ENCODE measurements around the gene XXYLT1. TPM values are rescaled to one million over a fixed set of nuclear protein-coding genes. Genes with fewer than 3 reads are reported as not detected.

XXYLT1 gene
- total and polyA plus RNA-seq, 2 of the 8 experiments (the other 6 are each of a cell fraction or from before 2014, with no cell fraction given) = 18.9 to 23.8 TPM

DNA sequence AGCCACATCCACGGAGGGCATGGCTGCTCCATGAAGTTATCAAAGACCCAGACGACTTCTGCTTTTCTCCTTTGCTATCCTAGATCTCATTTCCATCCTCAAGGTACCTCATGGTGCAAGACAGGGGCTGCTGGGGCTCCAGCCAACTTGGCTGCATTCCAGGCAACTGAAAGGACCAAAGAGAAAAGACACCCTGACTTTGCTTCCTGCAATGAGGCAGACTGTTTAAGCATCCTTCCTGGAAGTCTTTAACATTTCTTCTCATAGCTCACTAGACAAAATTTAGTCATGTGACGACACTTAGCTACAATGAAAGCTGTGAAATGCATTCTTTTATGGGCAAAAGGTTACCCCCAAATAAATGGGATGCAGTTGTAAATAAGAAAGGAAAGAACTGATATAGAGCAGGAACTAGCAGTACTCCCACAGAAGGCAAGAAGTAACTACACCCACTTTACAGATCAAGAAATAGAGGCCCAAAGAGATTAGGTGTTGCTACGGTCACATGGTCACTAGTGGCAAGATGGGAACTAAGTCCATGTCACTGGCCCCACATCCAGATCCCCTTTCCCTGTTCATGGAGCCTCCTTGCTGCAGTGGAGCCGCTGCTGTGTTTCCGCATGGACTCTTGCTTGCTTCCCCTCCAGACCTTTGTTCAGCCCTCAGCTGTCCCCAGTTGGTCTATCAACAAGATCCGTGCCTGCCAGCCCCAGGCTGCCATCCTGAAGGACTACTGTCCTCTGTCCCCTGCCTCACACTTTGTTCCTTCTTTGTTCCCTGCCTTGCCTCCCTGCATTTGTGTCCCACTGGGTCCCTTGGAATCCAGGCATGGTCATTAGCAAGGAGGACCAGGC is 107.0 kb downstream of the XXYLT1 start:
- Histone ChIP-seq H2BK15ac (ENCODE audit: low read length) (no peak overlapping the region), H3K27me3 (replicated peaks in 1 of 4; ENCODE audit: control insufficient read depth in 3 of 4, extremely low read depth in 1 of 4, insufficient read depth in 3 of 4, low read length in 3 of 4) (no peaks in the 10 kb centered on the region), H3K23ac (ENCODE audit: insufficient read length) (no peak overlapping the region), H2BK12ac (ENCODE audit: low read depth, low read length) (no peak overlapping the region), H3K4ac (replicated peaks; ENCODE audit: insufficient read length, low read depth, low read length) (no peak overlapping the region), H2BK5ac (ENCODE audit: low read depth, low read length) (no peak overlapping the region), H3K4me1 (replicated peaks in 1 of 4; ENCODE audit: control insufficient read depth in 3 of 4, insufficient read depth in 4 of 4, low read length in 3 of 4) (peaks cover 0 to 4% (median under 1%) of the 10 kb centered on the region in 4 experiments; a peak in 2 of 7 replicates), H3K36me3 (ENCODE audit: control insufficient read depth in 2 of 4, insufficient read depth in 4 of 4, low read length in 3 of 4) (no peaks in the 10 kb centered on the region), H3K4me3 (ENCODE audit: extremely low read depth in 1 of 4, insufficient read depth in 2 of 4, low read depth in 3 of 4, low read length in 4 of 4) (no peak overlapping the region), H2AK5ac (ENCODE audit: low read depth, low read length) (no peak overlapping the region), H3K23me2 (ENCODE audit: low read depth, low read length) (no peaks in the 10 kb centered on the region), H3K4me2 (ENCODE audit: insufficient read depth in 1 of 2, low read depth in 2 of 2, low read length in 2 of 2) (no peak overlapping the region), H2AFZ (ENCODE audit: low read length) (no peak overlapping the region), H2BK120ac (replicated peaks; ENCODE audit: low read depth, low read length) (no peak overlapping the region), H3K9me3 (ENCODE audit: insufficient read depth in 2 of 2, low read depth in 1 of 2, low read length in 1 of 2) (no peaks in the 10 kb centered on the region), H3K79me1 (ENCODE audit: low read depth, low read length) (peaks cover 10% of the 10 kb centered on the region), H3K56ac (replicated peaks; ENCODE audit: insufficient read length, low read depth, low read length) (no peak overlapping the region), H4K20me1 (replicated peaks in 1 of 2; ENCODE audit: control insufficient read depth in 1 of 2, insufficient read depth in 2 of 2, low read length in 2 of 2) (no peaks in the 10 kb centered on the region), H3K18ac (ENCODE audit: extremely low read depth, low read length) (no peak overlapping the region), H4K91ac (replicated peaks; ENCODE audit: insufficient read length, low read length) (no peak overlapping the region), H2BK20ac (ENCODE audit: low read length) (no peak overlapping the region), H3K79me2 (ENCODE audit: control insufficient read depth in 1 of 2, insufficient read depth in 2 of 2, low read length in 2 of 2) (peaks cover 0 to 18% of the 10 kb centered on the region in 2 experiments; a peak in 2 of 4 replicates), H3K9ac (replicated peaks in 1 of 4; ENCODE audit: extremely low read depth in 1 of 4, low read depth in 3 of 4, low read length in 3 of 4) (no peak overlapping the region), H4K5ac (ENCODE audit: insufficient read length, low read depth, low read length) (no peak overlapping the region), H3K27ac (ENCODE audit: low read depth, low read length) (no peak overlapping the region; the same call in 1 of the 2 replicates), H4K8ac (ENCODE audit: extremely low read depth, insufficient read depth, low read length) (no peak overlapping the region), H3K14ac (ENCODE audit: insufficient read length) (no peak overlapping the region)
- DNase-seq (ENCODE audit: low read depth in 1 of 2, low spot score in 2 of 2) (no peak), FAIRE-seq (no peak)
- WGBS, 2 experiments (ENCODE audit: extremely low coverage in 1 of 2, insufficient coverage in 1 of 2, insufficient read length in 1 of 2, insufficient replicate concordance in 2 of 2, low coverage in 1 of 2, low lambda C conversion rate in 2 of 2, missing lambda C conversion rate in 1 of 2) = 90% methylated on average over 7 of the region's 7 CpGs; no CpG with 5 or more reads in 1 of the 2 experiments
- POLR2A ChIA-PET (ENCODE audit: partially characterized antibody) = no interaction called here
- CTCF ChIA-PET (ENCODE audit: partially characterized antibody) = interaction anchor here (2.4 kb wide), 1 partner anchor 10 kb away, joined by 8 read pairs; no protein-coding TSS in a partner anchor
- no peak for TF ChIP-seq POU5F1 (IDR thresholded peaks at IDR 0.05; ENCODE audit: low read depth, low read length)
- no peak for TF ChIP-seq FOSL1 (IDR thresholded peaks at IDR 0.05; ENCODE audit: insufficient read depth, low read depth, low read length)
- TF ChIP-seq, protein P1, sequence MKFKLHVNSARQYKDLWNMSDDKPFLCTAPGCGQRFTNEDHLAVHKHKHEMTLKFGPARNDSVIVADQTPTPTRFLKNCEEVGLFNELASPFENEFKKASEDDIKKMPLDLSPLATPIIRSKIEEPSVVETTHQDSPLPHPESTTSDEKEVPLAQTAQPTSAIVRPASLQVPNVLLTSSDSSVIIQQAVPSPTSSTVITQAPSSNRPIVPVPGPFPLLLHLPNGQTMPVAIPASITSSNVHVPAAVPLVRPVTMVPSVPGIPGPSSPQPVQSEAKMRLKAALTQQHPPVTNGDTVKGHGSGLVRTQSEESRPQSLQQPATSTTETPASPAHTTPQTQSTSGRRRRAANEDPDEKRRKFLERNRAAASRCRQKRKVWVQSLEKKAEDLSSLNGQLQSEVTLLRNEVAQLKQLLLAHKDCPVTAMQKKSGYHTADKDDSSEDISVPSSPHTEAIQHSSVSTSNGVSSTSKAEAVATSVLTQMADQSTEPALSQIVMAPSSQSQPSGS (IDR thresholded peaks at IDR 0.05; ENCODE audit: low read length) = no peak
- TF ChIP-seq CHD2 (IDR thresholded peaks at IDR 0.05; ENCODE audit: low read length) = no peak
- TF ChIP-seq RAD21 (IDR thresholded peaks at IDR 0.05 in 1 of 2, conservative IDR thresholded peaks at IDR 0.05 in 1 of 2; ENCODE audit: low read depth in 2 of 2, low read length in 2 of 2) = no peak
- no peak for TF ChIP-seq RNF2 (IDR thresholded peaks at IDR 0.05; ENCODE audit: borderline replicate concordance, low read depth, low read length, missing control alignments, poor library complexity, severe bottlenecking)
- TF ChIP-seq CHD1 (IDR thresholded peaks at IDR 0.05; ENCODE audit: low read depth, low read length) = no peak
- TF ChIP-seq SRF (IDR thresholded peaks at IDR 0.05; ENCODE audit: low read depth, low read length) = no peak
- no peak for TF ChIP-seq PHF8 (conservative IDR thresholded peaks at IDR 0.05; ENCODE audit: low read depth, low read length)
- no peak for TF ChIP-seq HDAC6 (IDR thresholded peaks at IDR 0.05; ENCODE audit: low read depth, low read length)
